HepG2 (cell line): ENCODE measurements around the gene ATR. TPM values are rescaled to one million over a fixed set of nuclear protein-coding genes. Genes with fewer than 3 reads are reported as not detected.
A peak's percentile ranks its signal among the peaks of the same experiment; 100 is the strongest.

ENCODE experiments used
- EEA1 ChIP-seq: sonication (generic); formaldehyde crosslinking; IDR thresholded peaks from 2 replicates; pipeline ENCODE4 v1.5.1; 2020; ENCODE audit warnings: mild to moderate bottlenecking, missing genetic modification reagents, borderline replicate concordance
- FOXK2 ChIP-seq: fragments of 450-650 bp; IDR thresholded peaks from 2 replicates; pipeline ENCODE4 v1.6.1; 2016
- MTF1 ChIP-seq: sonication (generic); formaldehyde crosslinking; IDR thresholded peaks from 2 replicates; pipeline ENCODE4 v1.5.0; 2020; ENCODE audit warnings: missing genetic modification reagents
- MZF1 ChIP-seq: sonication (generic); formaldehyde crosslinking; IDR thresholded peaks from 2 replicates; pipeline ENCODE4 v1.8.1; 2023; ENCODE audit warnings: mild to moderate bottlenecking, missing genetic modification reagents, borderline replicate concordance
- PHF8 ChIP-seq: sonication (generic); formaldehyde crosslinking; IDR thresholded peaks from 2 replicates; pipeline ENCODE4 v1.5.0; 2020; ENCODE audit warnings: missing genetic modification reagents
- RAD21 ChIP-seq: fragments of 450-650 bp; formaldehyde crosslinking; IDR thresholded peaks from 2 replicates; pipeline ENCODE4 v1.5.0; 2020; ENCODE audit warnings: mild to moderate bottlenecking
- SIX1 ChIP-seq: sonication (generic); formaldehyde crosslinking; IDR thresholded peaks from 2 replicates; pipeline ENCODE4 v1.4.0; 2020; ENCODE audit warnings: missing genetic modification reagents, borderline replicate concordance
- ZNF160 ChIP-seq: sonication (generic); formaldehyde crosslinking; IDR thresholded peaks from 2 replicates; pipeline ENCODE4 v1.8.0; 2022; ENCODE audit warnings: mild to moderate bottlenecking, inconsistent platforms, missing genetic modification reagents
- ZNF207 ChIP-seq: fragments of 450-650 bp; IDR thresholded peaks from 2 replicates; pipeline ENCODE4 v1.6.1; 2016; ENCODE audit warnings: antibody characterized with exemption, borderline replicate concordance
- ZNF225 ChIP-seq: sonication (generic); formaldehyde crosslinking; IDR thresholded peaks from 2 replicates; pipeline ENCODE4 v1.4.0; 2020; ENCODE audit warnings: mild to moderate bottlenecking, missing genetic modification reagents
- polyA plus RNA-seq, 8 experiments: library from polyadenylated mRNA; depleted of rRNA in 3 of 8; stranded (reverse) in 7 of 8; unstranded in 1 of 8; fragments of >200 nt; fragmentation: Illumina TruSeq in 4 of 8; extraction: Trizol in 4 of 8; gene quantifications; 2 replicates each; pipeline versions ENCODE4 v1.2.1 to v1.2.3, GENCODE V29; 2011 to 2016; ENCODE audit warnings: low read depth in 4 of 8, missing spikeins in 1 of 8, mixed read lengths in 1 of 8; ENCODE audit not compliant: insufficient read depth in 1 of 8
- total RNA-seq, 5 experiments: library from RNA; depleted of rRNA; stranded (reverse); fragments of >200 nt; fragmentation: Illumina TruSeq; extraction: Trizol; gene quantifications; 2 replicates each; pipeline ENCODE4 v1.2.3, GENCODE V29; 2016; ENCODE audit warnings: low read depth in 1 of 5
- TF ChIP-seq, protein P1 (sequence below), 2 experiments: fragments of 450-650 bp in 1 of 2; sonication (generic) in 1 of 2; formaldehyde crosslinking in 1 of 2; IDR thresholded peaks; 2 replicates each; pipeline versions ENCODE4 v1.6.1 to v1.8.0; 2016 to 2022; ENCODE audit warnings: antibody characterized with exemption in 1 of 2, mild to moderate bottlenecking in 1 of 2, missing genetic modification reagents in 1 of 2
- TF ChIP-seq, protein P2 (sequence below): sonication (generic); formaldehyde crosslinking; IDR thresholded peaks from 2 replicates; pipeline ENCODE4 v1.9.0; 2021; ENCODE audit warnings: missing genetic modification reagents, borderline replicate concordance
- TF ChIP-seq, protein P3 (sequence below): sonication (generic); formaldehyde crosslinking; IDR thresholded peaks from 2 replicates; pipeline ENCODE4 v1.4.0; 2020; ENCODE audit warnings: missing genetic modification reagents
- TF ChIP-seq, protein P4 (sequence below): sonication (generic); formaldehyde crosslinking; IDR thresholded peaks from 2 replicates; pipeline ENCODE4 v1.8.0; 2023; ENCODE audit warnings: mild to moderate bottlenecking, missing genetic modification reagents

The ATR gene
- total and polyA plus RNA-seq, 2 of the 13 experiments (the other 11 are each of a cell fraction or from before 2014, with no cell fraction given) = 6.6 to 17.0 TPM

DNA sequence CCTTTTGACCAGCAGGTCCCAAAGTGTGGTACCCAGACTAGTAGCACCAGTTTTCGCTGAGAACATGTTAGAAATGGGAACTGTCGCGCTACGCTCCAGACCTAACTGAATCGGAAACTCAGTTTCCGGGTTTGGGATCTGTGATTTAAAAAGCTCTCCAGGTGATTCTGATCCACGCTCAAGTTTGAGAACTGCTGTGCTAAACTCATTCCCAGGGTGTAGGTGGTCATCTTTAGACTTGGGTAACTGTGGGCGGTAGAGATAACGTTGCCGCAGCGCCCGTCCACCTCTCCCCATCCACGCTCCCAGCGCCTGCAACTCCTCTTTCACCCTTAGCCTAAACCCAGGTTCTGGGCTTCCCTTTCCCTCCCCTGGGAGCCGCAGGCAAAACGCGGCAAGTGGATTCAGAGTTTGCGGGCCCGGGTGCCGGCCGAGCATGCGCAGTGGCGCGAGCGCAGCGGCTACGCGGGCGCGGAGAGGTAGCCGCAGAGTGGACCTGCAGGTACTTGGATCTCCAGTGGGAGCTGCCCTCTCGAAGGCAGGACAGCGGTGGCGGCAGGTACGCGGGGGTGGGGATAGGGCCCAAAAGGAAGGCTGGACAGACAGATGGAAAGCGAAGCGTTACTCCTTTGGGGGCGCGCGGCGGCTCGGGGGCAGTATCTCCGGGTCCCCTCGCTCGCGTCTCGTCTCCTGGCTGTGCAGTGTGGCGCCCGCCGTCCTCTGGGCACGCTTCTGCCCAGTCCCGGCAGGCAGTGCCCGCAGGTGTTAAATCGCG is 17.6 kb upstream of the ATR start, which contains the start of gene PLS1 (continued):
- TF ChIP-seq, protein P1, sequence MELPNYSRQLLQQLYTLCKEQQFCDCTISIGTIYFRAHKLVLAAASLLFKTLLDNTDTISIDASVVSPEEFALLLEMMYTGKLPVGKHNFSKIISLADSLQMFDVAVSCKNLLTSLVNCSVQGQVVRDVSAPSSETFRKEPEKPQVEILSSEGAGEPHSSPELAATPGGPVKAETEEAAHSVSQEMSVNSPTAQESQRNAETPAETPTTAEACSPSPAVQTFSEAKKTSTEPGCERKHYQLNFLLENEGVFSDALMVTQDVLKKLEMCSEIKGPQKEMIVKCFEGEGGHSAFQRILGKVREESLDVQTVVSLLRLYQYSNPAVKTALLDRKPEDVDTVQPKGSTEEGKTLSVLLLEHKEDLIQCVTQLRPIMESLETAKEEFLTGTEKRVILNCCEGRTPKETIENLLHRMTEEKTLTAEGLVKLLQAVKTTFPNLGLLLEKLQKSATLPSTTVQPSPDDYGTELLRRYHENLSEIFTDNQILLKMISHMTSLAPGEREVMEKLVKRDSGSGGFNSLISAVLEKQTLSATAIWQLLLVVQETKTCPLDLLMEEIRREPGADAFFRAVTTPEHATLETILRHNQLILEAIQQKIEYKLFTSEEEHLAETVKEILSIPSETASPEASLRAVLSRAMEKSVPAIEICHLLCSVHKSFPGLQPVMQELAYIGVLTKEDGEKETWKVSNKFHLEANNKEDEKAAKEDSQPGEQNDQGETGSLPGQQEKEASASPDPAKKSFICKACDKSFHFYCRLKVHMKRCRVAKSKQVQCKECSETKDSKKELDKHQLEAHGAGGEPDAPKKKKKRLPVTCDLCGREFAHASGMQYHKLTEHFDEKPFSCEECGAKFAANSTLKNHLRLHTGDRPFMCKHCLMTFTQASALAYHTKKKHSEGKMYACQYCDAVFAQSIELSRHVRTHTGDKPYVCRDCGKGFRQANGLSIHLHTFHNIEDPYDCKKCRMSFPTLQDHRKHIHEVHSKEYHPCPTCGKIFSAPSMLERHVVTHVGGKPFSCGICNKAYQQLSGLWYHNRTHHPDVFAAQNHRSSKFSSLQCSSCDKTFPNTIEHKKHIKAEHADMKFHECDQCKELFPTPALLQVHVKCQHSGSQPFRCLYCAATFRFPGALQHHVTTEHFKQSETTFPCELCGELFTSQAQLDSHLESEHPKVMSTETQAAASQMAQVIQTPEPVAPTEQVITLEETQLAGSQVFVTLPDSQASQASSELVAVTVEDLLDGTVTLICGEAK (IDR thresholded peaks at IDR 0.05) = no peak
- TF ChIP-seq, protein P1 (CRISPR knock-in tag; IDR thresholded peaks at IDR 0.05) = peak; percentile 57; the same call in 1 of the 2 replicates
- TF ChIP-seq ZNF207 (no peak), MTF1 (CRISPR knock-in tag) (no peak), ZNF160 (CRISPR knock-in tag) (peak; percentile 74; the same call in 1 of the 2 replicates), MZF1 (CRISPR knock-in tag) (peak; percentile 88; the same call in 1 of the 2 replicates), FOXK2 (no peak), SIX1 (no peak), RAD21 (CRISPR knock-in tag) (peak; percentile 41), ZNF225 (CRISPR knock-in tag) (peak; percentile 97), EEA1 (CRISPR knock-in tag) (no peak), PHF8 (peak; percentile 83)
- TF ChIP-seq, protein P2, sequence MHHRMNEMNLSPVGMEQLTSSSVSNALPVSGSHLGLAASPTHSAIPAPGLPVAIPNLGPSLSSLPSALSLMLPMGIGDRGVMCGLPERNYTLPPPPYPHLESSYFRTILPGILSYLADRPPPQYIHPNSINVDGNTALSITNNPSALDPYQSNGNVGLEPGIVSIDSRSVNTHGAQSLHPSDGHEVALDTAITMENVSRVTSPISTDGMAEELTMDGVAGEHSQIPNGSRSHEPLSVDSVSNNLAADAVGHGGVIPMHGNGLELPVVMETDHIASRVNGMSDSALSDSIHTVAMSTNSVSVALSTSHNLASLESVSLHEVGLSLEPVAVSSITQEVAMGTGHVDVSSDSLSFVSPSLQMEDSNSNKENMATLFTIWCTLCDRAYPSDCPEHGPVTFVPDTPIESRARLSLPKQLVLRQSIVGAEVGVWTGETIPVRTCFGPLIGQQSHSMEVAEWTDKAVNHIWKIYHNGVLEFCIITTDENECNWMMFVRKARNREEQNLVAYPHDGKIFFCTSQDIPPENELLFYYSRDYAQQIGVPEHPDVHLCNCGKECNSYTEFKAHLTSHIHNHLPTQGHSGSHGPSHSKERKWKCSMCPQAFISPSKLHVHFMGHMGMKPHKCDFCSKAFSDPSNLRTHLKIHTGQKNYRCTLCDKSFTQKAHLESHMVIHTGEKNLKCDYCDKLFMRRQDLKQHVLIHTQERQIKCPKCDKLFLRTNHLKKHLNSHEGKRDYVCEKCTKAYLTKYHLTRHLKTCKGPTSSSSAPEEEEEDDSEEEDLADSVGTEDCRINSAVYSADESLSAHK (CRISPR knock-in tag) = no peak
- TF ChIP-seq, protein P3, sequence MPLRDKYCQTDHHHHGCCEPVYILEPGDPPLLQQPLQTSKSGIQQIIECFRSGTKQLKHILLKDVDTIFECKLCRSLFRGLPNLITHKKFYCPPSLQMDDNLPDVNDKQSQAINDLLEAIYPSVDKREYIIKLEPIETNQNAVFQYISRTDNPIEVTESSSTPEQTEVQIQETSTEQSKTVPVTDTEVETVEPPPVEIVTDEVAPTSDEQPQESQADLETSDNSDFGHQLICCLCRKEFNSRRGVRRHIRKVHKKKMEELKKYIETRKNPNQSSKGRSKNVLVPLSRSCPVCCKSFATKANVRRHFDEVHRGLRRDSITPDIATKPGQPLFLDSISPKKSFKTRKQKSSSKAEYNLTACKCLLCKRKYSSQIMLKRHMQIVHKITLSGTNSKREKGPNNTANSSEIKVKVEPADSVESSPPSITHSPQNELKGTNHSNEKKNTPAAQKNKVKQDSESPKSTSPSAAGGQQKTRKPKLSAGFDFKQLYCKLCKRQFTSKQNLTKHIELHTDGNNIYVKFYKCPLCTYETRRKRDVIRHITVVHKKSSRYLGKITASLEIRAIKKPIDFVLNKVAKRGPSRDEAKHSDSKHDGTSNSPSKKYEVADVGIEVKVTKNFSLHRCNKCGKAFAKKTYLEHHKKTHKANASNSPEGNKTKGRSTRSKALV (CRISPR knock-in tag) = peak; percentile 89
- TF ChIP-seq, protein P4, sequence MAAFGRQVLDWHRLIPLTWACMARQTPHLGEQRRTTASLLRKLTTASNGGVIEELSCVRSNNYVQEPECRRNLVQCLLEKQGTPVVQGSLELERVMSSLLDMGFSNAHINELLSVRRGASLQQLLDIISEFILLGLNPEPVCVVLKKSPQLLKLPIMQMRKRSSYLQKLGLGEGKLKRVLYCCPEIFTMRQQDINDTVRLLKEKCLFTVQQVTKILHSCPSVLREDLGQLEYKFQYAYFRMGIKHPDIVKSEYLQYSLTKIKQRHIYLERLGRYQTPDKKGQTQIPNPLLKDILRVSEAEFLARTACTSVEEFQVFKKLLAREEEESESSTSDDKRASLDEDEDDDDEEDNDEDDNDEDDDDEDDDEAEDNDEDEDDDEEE (CRISPR knock-in tag) = peak; percentile 52
